ENCODE results near the gene MAMDC4.

- TF ChIP-seq EZH2phosphoT487 (IDR thresholded peaks at IDR 0.05; ENCODE audit: borderline replicate concordance) = no peak
- TF ChIP-seq, protein P1, sequence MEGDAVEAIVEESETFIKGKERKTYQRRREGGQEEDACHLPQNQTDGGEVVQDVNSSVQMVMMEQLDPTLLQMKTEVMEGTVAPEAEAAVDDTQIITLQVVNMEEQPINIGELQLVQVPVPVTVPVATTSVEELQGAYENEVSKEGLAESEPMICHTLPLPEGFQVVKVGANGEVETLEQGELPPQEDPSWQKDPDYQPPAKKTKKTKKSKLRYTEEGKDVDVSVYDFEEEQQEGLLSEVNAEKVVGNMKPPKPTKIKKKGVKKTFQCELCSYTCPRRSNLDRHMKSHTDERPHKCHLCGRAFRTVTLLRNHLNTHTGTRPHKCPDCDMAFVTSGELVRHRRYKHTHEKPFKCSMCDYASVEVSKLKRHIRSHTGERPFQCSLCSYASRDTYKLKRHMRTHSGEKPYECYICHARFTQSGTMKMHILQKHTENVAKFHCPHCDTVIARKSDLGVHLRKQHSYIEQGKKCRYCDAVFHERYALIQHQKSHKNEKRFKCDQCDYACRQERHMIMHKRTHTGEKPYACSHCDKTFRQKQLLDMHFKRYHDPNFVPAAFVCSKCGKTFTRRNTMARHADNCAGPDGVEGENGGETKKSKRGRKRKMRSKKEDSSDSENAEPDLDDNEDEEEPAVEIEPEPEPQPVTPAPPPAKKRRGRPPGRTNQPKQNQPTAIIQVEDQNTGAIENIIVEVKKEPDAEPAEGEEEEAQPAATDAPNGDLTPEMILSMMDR (conservative IDR thresholded peaks at IDR 0.05; ENCODE audit: low read length) = no peak
Measured at GRCh38 chr9:136881691-136882108, 29.6 kb downstream of the MAMDC4 start.
